Caco-2 (cell line): Measurements from ENCODE around the gene ZBTB11. TPM values are rescaled to one million over a fixed set of nuclear protein-coding genes. Genes with fewer than 3 reads are reported as not detected.

Experiments used
- BruUV-seq: library from RNA; stranded (reverse); fragments of 400-500 nt; replicated peaks from 2 replicates; lab custom pipeline; 2021; lab: Mats Ljungman, UMichigan
- CTCF ChIA-PET: fragments of 300-600 bp; sonication (Branson Sonifier 250); formaldehyde crosslinking; loops from one replicate; lab custom pipeline; 2022; ENCODE audit warnings: antibody characterized with exemption; lab: Charles Lee
- POLR2A ChIA-PET: fragments of 300-600 bp; sonication (Branson Sonifier 250); formaldehyde crosslinking; loops from one replicate; lab custom pipeline; 2022; ENCODE audit warnings: antibody characterized with exemption; lab: Charles Lee
- DNase-seq, 2 experiments: peaks; one replicate each; pipeline versions ENCODE4 v3.0.0 to v3.0.0-alpha.2; 2020 to 2022
- H3K27me3 ChIP-seq: replicated peaks from 2 replicates; pipeline ENCODE4 v1.6.0; 2011; ENCODE audit warnings: low read length; ENCODE audit not compliant: control insufficient read depth, insufficient read depth
- H3K36me3 ChIP-seq: 2 replicates; pipeline ENCODE4 v1.5.1; 2011; ENCODE audit warnings: low read length; ENCODE audit not compliant: control insufficient read depth, insufficient read depth
- H3K4me1 ChIP-seq: fragments of 250-450 bp; sonication (Bioruptor Pico); 2 replicates; pipeline ENCODE4 v1.5.1; 2020; ENCODE audit warnings: mild to moderate bottlenecking
- H3K4me3 ChIP-seq: 2 replicates; pipeline ENCODE4 v1.5.1; 2011; ENCODE audit warnings: low read depth, mild to moderate bottlenecking, control low read depth, low read length
- H3K9me3 ChIP-seq: fragments of 250-450 bp; sonication (Bioruptor Pico); 2 replicates; pipeline ENCODE4 v1.5.1; 2020; ENCODE audit warnings: mild to moderate bottlenecking, moderate library complexity
- H3K27ac Mint-ChIP-seq: one replicate; pipeline ENCODE4 v1.8.0; 2022; ENCODE audit warnings: mixed read lengths; ENCODE audit not compliant: unreplicated experiment
- H3K27me3 Mint-ChIP-seq: one replicate; pipeline ENCODE4 v1.8.0; 2022; ENCODE audit warnings: mixed read lengths; ENCODE audit not compliant: insufficient read depth, unreplicated experiment
- H3K36me3 Mint-ChIP-seq: one replicate; pipeline ENCODE4 v1.8.0; 2022; ENCODE audit warnings: mild to moderate bottlenecking, mixed read lengths; ENCODE audit not compliant: insufficient read depth, unreplicated experiment
- H3K4me1 Mint-ChIP-seq: one replicate; pipeline ENCODE4 v1.8.0; 2022; ENCODE audit warnings: low read depth, mixed read lengths; ENCODE audit not compliant: unreplicated experiment
- H3K4me3 Mint-ChIP-seq: one replicate; pipeline ENCODE4 v1.8.0; 2022; ENCODE audit warnings: mild to moderate bottlenecking, moderate library complexity, mixed read lengths; ENCODE audit not compliant: unreplicated experiment
- H3K9me3 Mint-ChIP-seq: one replicate; pipeline ENCODE4 v1.8.0; 2022; ENCODE audit warnings: mixed read lengths; ENCODE audit not compliant: unreplicated experiment
- CTCF ChIP-seq, 2 experiments: fragments of 200-600 bp in 1 of 2; IDR thresholded peaks; 1 replicate in 1 of 2; 2 replicates in 1 of 2; pipeline versions ENCODE4 v1.5.1 to v1.8.0; 2011 to 2022; ENCODE audit warnings: antibody characterized with exemption in 1 of 2, control low read depth in 1 of 2, inconsistent platforms in 1 of 2, low read depth in 1 of 2, low read length in 1 of 2, mild to moderate bottlenecking in 1 of 2, moderate library complexity in 1 of 2; ENCODE audit not compliant: insufficient read depth in 1 of 2, severe bottlenecking in 1 of 2, unreplicated experiment in 1 of 2
- intact Hi-C: fragments of 100-400 bp; cut with micrococcal nuclease; formaldehyde crosslinking; loops from one replicate; pipeline ENCODE4 v1.10.0; 2022; ENCODE audit not compliant: unreplicated experiment
- total RNA-seq: library from RNA; stranded (reverse); gene quantifications from 2 replicates; pipeline ENCODE4 v1.2.3, GENCODE V29; 2022

Gene ZBTB11
- total RNA-seq, 1 experiment from 2014 or later: 16.4 TPM

GRCh38 chr3:101665851-101666250, 11.1 kb downstream of the ZBTB11 start:
- Mint-ChIP-seq H3K36me3 (peaks cover 43% of the 10 kb centered on the region), H3K4me3 (no peak overlapping the region), H3K27ac (no peak overlapping the region), H3K27me3 (no peaks in the 10 kb centered on the region), H3K4me1 (no peaks in the 10 kb centered on the region), H3K9me3 (no peaks in the 10 kb centered on the region)
- DNase-seq: no peak
- no peaks in the 10 kb centered on the region for H3K9me3 ChIP-seq
- no peaks in the 10 kb centered on the region for H3K4me1 ChIP-seq
- ChIA-PET CTCF (interaction anchor here (1.2 kb wide), 1 partner anchor 92 kb away, joined by 3 read pairs; the partner anchor contains the start of gene PCNP), POLR2A (no interaction called here)
- BruUV-seq: no TSS peak
- H3K4me3 ChIP-seq: no peak overlapping the region
- intact Hi-C loops: no loop called here
- no peak for TF ChIP-seq CTCF (IDR thresholded peaks at IDR 0.05; ENCODE audit: insufficient read depth in 1 of 2, low read depth in 1 of 2, low read length in 1 of 2, severe bottlenecking in 1 of 2, unreplicated experiment in 1 of 2)
- no peaks in the 10 kb centered on the region for H3K36me3 ChIP-seq
- H3K27me3 ChIP-seq: no peaks in the 10 kb centered on the region

GRCh38 chr3:101665357-101665756, 11.6 kb downstream of the ZBTB11 start:
- no peak for DNase-seq
- intact Hi-C loops: no loop called here
- Mint-ChIP-seq H3K27ac (no peak overlapping the region), H3K27me3 (no peaks in the 10 kb centered on the region), H3K4me3 (no peak overlapping the region), H3K36me3 (peaks cover 44% of the 10 kb centered on the region), H3K4me1 (no peaks in the 10 kb centered on the region), H3K9me3 (no peaks in the 10 kb centered on the region)
- H3K36me3 ChIP-seq: no peaks in the 10 kb centered on the region
- ChIA-PET POLR2A (no interaction called here), CTCF (interaction anchor here (1.2 kb wide), 1 partner anchor 91 kb away, joined by 3 read pairs; the partner anchor contains the start of gene PCNP)
- BruUV-seq: no TSS peak
- H3K4me1 ChIP-seq: no peaks in the 10 kb centered on the region
- TF ChIP-seq CTCF (IDR thresholded peaks at IDR 0.05; ENCODE audit: insufficient read depth in 1 of 2, low read depth in 1 of 2, low read length in 1 of 2, severe bottlenecking in 1 of 2, unreplicated experiment in 1 of 2): no peak
- no peaks in the 10 kb centered on the region for H3K27me3 ChIP-seq
- no peak overlapping the region for H3K4me3 ChIP-seq
- no peaks in the 10 kb centered on the region for H3K9me3 ChIP-seq

GRCh38 chr3:101660714-101661113, 16.2 kb downstream of the ZBTB11 start:
- no peak overlapping the region for H3K4me3 Mint-ChIP-seq
- H3K9me3 Mint-ChIP-seq: no peaks in the 10 kb centered on the region
- H3K4me1 ChIP-seq: no peaks in the 10 kb centered on the region
- H3K27ac Mint-ChIP-seq: no peak overlapping the region
- ChIA-PET POLR2A (no interaction called here), CTCF (no interaction called here)
- H3K4me3 ChIP-seq: no peak overlapping the region
- H3K9me3 ChIP-seq: no peaks in the 10 kb centered on the region
- no peaks in the 10 kb centered on the region for H3K27me3 Mint-ChIP-seq
- H3K27me3 ChIP-seq: no peaks in the 10 kb centered on the region
- no peak for DNase-seq
- no TSS peak for BruUV-seq
- no peak for TF ChIP-seq CTCF (IDR thresholded peaks at IDR 0.05; ENCODE audit: insufficient read depth in 1 of 2, low read depth in 1 of 2, low read length in 1 of 2, severe bottlenecking in 1 of 2, unreplicated experiment in 1 of 2)
- no peaks in the 10 kb centered on the region for H3K36me3 ChIP-seq
- no peaks in the 10 kb centered on the region for H3K4me1 Mint-ChIP-seq
- H3K36me3 Mint-ChIP-seq: peaks cover 70% of the 10 kb centered on the region
- intact Hi-C loops: no loop called here
